PFSK-1 (cell line): ENCODE measurements around the gene SPG11.

Experiments used
- POLR2AphosphoS5 ChIP-seq: IDR thresholded peaks from 2 replicates; pipeline ENCODE4 v1.6.1; 2012; ENCODE audit warnings: low read depth, mild to moderate bottlenecking, control low read depth, low read length, moderate library complexity
- SIN3A ChIP-seq: IDR thresholded peaks from 2 replicates; pipeline ENCODE4 v1.6.1; 2012; ENCODE audit warnings: mild to moderate bottlenecking, low read length, moderate library complexity, borderline replicate concordance; ENCODE audit not compliant: insufficient read depth
- TAF1 ChIP-seq: IDR thresholded peaks from 2 replicates; pipeline ENCODE4 v1.6.1; 2012; ENCODE audit warnings: low read length, control low read depth, borderline replicate concordance; ENCODE audit not compliant: insufficient read depth
- TF ChIP-seq, protein P1 (sequence below), 2 experiments: IDR thresholded peaks; 2 replicates each; pipeline versions ENCODE4 v1.6.1 to v1.8.0; 2011 to 2012; ENCODE audit warnings: low read depth in 2 of 2, low read length in 2 of 2, control low read depth in 1 of 2, inconsistent platforms in 1 of 2, mild to moderate bottlenecking in 1 of 2, moderate library complexity in 1 of 2; ENCODE audit not compliant: insufficient read depth in 1 of 2

DNA sequence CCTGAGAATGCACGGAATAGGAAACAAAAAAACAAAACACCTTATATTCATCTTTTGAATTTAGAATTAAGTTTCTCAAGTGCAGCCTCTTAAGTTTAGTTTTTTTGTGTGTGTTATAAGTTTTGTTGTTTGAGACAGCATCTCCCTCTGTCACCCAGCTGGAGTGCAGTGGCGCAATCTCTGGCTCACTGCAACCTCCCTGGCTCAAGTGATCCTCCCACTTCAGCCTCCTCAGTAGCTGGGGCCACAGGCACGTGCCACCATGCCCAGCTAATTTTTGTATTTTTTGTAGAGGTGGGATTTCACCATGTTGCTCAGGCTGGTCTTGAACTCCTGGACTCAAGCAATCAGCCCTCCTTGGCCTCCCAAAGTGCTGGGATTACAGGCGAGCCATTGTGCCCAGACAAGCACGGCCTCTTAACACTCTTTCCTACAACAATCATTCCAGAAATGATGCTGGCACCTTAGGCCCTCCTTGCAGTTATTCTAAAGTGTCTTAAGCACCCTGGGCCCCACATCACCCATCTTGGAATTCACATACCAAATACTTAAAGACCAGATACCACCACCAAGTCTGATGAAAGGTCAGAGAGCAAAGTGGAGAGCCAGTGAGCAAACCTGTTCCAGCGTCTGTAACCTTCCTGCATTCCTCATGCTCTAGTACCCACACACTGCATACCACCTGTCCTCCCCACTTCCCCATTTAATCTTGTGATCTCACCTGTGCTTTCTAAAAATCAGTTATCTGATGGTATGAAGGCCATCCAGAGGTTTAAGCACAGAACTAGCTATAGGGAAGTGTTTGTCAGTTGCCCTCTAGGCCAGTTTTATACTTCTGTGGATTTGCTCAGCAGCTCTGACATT lies 6.9 kb upstream of the SPG11 start:
- TF ChIP-seq, protein P1, sequence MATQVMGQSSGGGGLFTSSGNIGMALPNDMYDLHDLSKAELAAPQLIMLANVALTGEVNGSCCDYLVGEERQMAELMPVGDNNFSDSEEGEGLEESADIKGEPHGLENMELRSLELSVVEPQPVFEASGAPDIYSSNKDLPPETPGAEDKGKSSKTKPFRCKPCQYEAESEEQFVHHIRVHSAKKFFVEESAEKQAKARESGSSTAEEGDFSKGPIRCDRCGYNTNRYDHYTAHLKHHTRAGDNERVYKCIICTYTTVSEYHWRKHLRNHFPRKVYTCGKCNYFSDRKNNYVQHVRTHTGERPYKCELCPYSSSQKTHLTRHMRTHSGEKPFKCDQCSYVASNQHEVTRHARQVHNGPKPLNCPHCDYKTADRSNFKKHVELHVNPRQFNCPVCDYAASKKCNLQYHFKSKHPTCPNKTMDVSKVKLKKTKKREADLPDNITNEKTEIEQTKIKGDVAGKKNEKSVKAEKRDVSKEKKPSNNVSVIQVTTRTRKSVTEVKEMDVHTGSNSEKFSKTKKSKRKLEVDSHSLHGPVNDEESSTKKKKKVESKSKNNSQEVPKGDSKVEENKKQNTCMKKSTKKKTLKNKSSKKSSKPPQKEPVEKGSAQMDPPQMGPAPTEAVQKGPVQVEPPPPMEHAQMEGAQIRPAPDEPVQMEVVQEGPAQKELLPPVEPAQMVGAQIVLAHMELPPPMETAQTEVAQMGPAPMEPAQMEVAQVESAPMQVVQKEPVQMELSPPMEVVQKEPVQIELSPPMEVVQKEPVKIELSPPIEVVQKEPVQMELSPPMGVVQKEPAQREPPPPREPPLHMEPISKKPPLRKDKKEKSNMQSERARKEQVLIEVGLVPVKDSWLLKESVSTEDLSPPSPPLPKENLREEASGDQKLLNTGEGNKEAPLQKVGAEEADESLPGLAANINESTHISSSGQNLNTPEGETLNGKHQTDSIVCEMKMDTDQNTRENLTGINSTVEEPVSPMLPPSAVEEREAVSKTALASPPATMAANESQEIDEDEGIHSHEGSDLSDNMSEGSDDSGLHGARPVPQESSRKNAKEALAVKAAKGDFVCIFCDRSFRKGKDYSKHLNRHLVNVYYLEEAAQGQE (IDR thresholded peaks at IDR 0.05; ENCODE audit: insufficient read depth in 1 of 2, low read depth in 2 of 2, low read length in 2 of 2), result no peak
- no peak for TF ChIP-seq TAF1
- TF ChIP-seq POLR2AphosphoS5, result no peak
- TF ChIP-seq SIN3A, result no peak
